HepG2 (cell line): ENCODE results near the gene ALG9. TPM values are rescaled to one million over a fixed set of nuclear protein-coding genes. Genes with fewer than 3 reads are reported as not detected.

Source experiments
- AGO1 ChIP-seq: fragments of 200-400 bp; formaldehyde crosslinking; IDR thresholded peaks from 2 replicates; pipeline ENCODE4 v1.6.1; 2017; ENCODE audit warnings: mild to moderate bottlenecking, low read depth, low read length, moderate library complexity; ENCODE audit not compliant: poor library complexity, severe bottlenecking
- ATAD3A ChIP-seq: sonication (generic); formaldehyde crosslinking; IDR thresholded peaks from 2 replicates; pipeline ENCODE4 v1.4.0; 2020; ENCODE audit warnings: missing genetic modification reagents
- ELF1 ChIP-seq: sonication (generic); formaldehyde crosslinking; IDR thresholded peaks from 2 replicates; pipeline ENCODE4 v1.4.0; 2020; ENCODE audit warnings: missing genetic modification reagents
- HNF4A ChIP-seq: sonication (generic); formaldehyde crosslinking; IDR thresholded peaks from 2 replicates; pipeline ENCODE4 v1.4.0; 2020; ENCODE audit warnings: missing genetic modification reagents
- HNRNPLL ChIP-seq: fragments of 200-400 bp; formaldehyde crosslinking; IDR thresholded peaks from 2 replicates; pipeline ENCODE4 v1.6.1; 2017; ENCODE audit warnings: mild to moderate bottlenecking, low read depth, low read length; ENCODE audit not compliant: poor library complexity, severe bottlenecking
- KDM4B ChIP-seq: sonication (generic); formaldehyde crosslinking; IDR thresholded peaks from 2 replicates; pipeline ENCODE4 v1.4.0; 2020; ENCODE audit warnings: missing genetic modification reagents
- MEF2D ChIP-seq: sonication (generic); formaldehyde crosslinking; IDR thresholded peaks from 2 replicates; pipeline ENCODE4 v1.5.1; 2020; ENCODE audit warnings: mild to moderate bottlenecking, missing genetic modification reagents
- NFKB2 ChIP-seq: sonication (generic); formaldehyde crosslinking; IDR thresholded peaks from 2 replicates; pipeline ENCODE4 v1.4.0; 2020; ENCODE audit warnings: missing genetic modification reagents, borderline replicate concordance
- NR2F1 ChIP-seq, 2 experiments: fragments of 450-650 bp in 1 of 2; formaldehyde crosslinking in 1 of 2; IDR thresholded peaks; 2 replicates each; pipeline versions ENCODE4 v1.5.0 to v1.6.1; 2016 to 2020; ENCODE audit warnings: mild to moderate bottlenecking in 1 of 2, missing compliant biosample characterization in 1 of 2, missing genetic modification reagents in 1 of 2, moderate library complexity in 1 of 2
- RARA ChIP-seq: IDR thresholded peaks from 2 replicates; pipeline ENCODE4 v1.6.1; 2016; ENCODE audit warnings: missing genetic modification reagents, missing compliant biosample characterization
- ZBTB1 ChIP-seq: sonication (generic); formaldehyde crosslinking; IDR thresholded peaks from 2 replicates; pipeline ENCODE4 v1.4.0; 2020; ENCODE audit warnings: missing genetic modification reagents, borderline replicate concordance
- ZFYVE20 ChIP-seq: sonication (generic); formaldehyde crosslinking; IDR thresholded peaks from 2 replicates; pipeline ENCODE4 v1.8.0; 2023; ENCODE audit warnings: low read depth, mild to moderate bottlenecking, moderate library complexity, missing genetic modification reagents, borderline replicate concordance
- ZNF652 ChIP-seq: IDR thresholded peaks from 2 replicates; pipeline ENCODE4 v1.6.1; 2016; ENCODE audit warnings: low read depth, borderline replicate concordance
- polyA plus RNA-seq, 8 experiments: library from polyadenylated mRNA; depleted of rRNA in 3 of 8; stranded (reverse) in 7 of 8; unstranded in 1 of 8; fragments of >200 nt; fragmentation: Illumina TruSeq in 4 of 8; extraction: Trizol in 4 of 8; gene quantifications; 2 replicates each; pipeline versions ENCODE4 v1.2.1 to v1.2.3, GENCODE V29; 2011 to 2016; ENCODE audit warnings: low read depth in 4 of 8, missing spikeins in 1 of 8, mixed read lengths in 1 of 8; ENCODE audit not compliant: insufficient read depth in 1 of 8
- total RNA-seq, 5 experiments: library from RNA; depleted of rRNA; stranded (reverse); fragments of >200 nt; fragmentation: Illumina TruSeq; extraction: Trizol; gene quantifications; 2 replicates each; pipeline ENCODE4 v1.2.3, GENCODE V29; 2016; ENCODE audit warnings: low read depth in 1 of 5
- TF ChIP-seq, protein P1 (sequence below): sonication (generic); formaldehyde crosslinking; IDR thresholded peaks from 2 replicates; pipeline ENCODE4 v1.4.0; 2020; ENCODE audit warnings: mild to moderate bottlenecking, missing genetic modification reagents
- TF ChIP-seq, protein P2 (sequence below): IDR thresholded peaks from 2 replicates; pipeline ENCODE4 v1.4.0; 2020; ENCODE audit warnings: mild to moderate bottlenecking, missing genetic modification reagents
- TF ChIP-seq, protein P3 (sequence below): sonication (generic); formaldehyde crosslinking; IDR thresholded peaks from 2 replicates; pipeline ENCODE4 v1.5.0; 2020; ENCODE audit warnings: mild to moderate bottlenecking, missing genetic modification reagents, borderline replicate concordance
- TF ChIP-seq, protein P4 (sequence below): IDR thresholded peaks from 2 replicates; pipeline ENCODE4 v1.6.1; 2012; ENCODE audit warnings: low read length, improper control_type of control experiment
- TF ChIP-seq, protein P5 (sequence below): sonication (generic); formaldehyde crosslinking; IDR thresholded peaks from 2 replicates; pipeline ENCODE4 v1.4.0; 2020; ENCODE audit warnings: missing genetic modification reagents, borderline replicate concordance

The ALG9 gene
- total and polyA plus RNA-seq, 2 of the 13 experiments (the other 11 are each of a cell fraction or from before 2014, with no cell fraction given) = 39.4 to 40.6 TPM

DNA sequence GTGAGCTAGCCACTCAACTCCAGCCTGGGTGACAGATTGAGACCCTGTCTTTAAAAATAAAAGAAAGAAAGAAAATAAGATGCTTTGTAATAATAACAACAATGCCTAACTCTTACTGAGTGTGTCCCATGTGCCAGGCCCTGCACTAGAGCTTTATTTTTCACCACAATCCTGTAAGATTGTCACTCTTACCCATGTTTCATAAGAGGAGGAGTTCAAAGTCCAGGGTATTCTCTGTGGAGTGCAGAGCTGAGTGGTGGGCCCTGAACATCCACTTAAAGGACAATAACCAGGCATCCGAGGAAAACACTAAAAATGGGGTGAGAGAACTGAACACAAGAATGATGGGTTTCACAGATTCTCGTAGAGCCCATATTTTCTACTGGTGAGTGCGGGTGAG is 46.4 kb upstream of the ALG9 start (continued):
- TF ChIP-seq, protein P1, sequence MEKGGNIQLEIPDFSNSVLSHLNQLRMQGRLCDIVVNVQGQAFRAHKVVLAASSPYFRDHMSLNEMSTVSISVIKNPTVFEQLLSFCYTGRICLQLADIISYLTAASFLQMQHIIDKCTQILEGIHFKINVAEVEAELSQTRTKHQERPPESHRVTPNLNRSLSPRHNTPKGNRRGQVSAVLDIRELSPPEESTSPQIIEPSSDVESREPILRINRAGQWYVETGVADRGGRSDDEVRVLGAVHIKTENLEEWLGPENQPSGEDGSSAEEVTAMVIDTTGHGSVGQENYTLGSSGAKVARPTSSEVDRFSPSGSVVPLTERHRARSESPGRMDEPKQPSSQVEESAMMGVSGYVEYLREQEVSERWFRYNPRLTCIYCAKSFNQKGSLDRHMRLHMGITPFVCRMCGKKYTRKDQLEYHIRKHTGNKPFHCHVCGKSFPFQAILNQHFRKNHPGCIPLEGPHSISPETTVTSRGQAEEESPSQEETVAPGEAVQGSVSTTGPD = no peak
- TF ChIP-seq, protein P2, sequence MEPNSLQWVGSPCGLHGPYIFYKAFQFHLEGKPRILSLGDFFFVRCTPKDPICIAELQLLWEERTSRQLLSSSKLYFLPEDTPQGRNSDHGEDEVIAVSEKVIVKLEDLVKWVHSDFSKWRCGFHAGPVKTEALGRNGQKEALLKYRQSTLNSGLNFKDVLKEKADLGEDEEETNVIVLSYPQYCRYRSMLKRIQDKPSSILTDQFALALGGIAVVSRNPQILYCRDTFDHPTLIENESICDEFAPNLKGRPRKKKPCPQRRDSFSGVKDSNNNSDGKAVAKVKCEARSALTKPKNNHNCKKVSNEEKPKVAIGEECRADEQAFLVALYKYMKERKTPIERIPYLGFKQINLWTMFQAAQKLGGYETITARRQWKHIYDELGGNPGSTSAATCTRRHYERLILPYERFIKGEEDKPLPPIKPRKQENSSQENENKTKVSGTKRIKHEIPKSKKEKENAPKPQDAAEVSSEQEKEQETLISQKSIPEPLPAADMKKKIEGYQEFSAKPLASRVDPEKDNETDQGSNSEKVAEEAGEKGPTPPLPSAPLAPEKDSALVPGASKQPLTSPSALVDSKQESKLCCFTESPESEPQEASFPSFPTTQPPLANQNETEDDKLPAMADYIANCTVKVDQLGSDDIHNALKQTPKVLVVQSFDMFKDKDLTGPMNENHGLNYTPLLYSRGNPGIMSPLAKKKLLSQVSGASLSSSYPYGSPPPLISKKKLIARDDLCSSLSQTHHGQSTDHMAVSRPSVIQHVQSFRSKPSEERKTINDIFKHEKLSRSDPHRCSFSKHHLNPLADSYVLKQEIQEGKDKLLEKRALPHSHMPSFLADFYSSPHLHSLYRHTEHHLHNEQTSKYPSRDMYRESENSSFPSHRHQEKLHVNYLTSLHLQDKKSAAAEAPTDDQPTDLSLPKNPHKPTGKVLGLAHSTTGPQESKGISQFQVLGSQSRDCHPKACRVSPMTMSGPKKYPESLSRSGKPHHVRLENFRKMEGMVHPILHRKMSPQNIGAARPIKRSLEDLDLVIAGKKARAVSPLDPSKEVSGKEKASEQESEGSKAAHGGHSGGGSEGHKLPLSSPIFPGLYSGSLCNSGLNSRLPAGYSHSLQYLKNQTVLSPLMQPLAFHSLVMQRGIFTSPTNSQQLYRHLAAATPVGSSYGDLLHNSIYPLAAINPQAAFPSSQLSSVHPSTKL (CRISPR knock-in tag) = peak; percentile 38; the same call in 1 of the 2 replicates
- TF ChIP-seq, protein P3, sequence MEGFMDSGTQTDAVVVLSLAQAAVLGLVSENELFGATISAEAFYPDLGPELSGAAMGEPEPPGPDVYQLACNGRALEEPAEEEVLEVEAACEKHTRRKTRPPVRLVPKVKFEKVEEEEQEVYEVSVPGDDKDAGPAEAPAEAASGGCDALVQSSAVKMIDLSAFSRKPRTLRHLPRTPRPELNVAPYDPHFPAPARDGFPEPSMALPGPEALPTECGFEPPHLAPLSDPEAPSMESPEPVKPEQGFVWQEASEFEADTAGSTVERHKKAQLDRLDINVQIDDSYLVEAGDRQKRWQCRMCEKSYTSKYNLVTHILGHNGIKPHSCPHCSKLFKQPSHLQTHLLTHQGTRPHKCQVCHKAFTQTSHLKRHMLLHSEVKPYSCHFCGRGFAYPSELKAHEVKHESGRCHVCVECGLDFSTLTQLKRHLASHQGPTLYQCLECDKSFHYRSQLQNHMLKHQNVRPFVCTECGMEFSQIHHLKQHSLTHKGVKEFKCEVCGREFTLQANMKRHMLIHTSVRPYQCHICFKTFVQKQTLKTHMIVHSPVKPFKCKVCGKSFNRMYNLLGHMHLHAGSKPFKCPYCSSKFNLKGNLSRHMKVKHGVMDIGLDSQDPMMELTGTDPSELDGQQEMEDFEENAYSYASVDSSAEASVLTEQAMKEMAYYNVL (CRISPR knock-in tag) = no peak
- TF ChIP-seq ELF1 (CRISPR knock-in tag) = no peak
- no peak for TF ChIP-seq RARA (CRISPR knock-in tag)
- TF ChIP-seq KDM4B = no peak
- TF ChIP-seq, protein P4, sequence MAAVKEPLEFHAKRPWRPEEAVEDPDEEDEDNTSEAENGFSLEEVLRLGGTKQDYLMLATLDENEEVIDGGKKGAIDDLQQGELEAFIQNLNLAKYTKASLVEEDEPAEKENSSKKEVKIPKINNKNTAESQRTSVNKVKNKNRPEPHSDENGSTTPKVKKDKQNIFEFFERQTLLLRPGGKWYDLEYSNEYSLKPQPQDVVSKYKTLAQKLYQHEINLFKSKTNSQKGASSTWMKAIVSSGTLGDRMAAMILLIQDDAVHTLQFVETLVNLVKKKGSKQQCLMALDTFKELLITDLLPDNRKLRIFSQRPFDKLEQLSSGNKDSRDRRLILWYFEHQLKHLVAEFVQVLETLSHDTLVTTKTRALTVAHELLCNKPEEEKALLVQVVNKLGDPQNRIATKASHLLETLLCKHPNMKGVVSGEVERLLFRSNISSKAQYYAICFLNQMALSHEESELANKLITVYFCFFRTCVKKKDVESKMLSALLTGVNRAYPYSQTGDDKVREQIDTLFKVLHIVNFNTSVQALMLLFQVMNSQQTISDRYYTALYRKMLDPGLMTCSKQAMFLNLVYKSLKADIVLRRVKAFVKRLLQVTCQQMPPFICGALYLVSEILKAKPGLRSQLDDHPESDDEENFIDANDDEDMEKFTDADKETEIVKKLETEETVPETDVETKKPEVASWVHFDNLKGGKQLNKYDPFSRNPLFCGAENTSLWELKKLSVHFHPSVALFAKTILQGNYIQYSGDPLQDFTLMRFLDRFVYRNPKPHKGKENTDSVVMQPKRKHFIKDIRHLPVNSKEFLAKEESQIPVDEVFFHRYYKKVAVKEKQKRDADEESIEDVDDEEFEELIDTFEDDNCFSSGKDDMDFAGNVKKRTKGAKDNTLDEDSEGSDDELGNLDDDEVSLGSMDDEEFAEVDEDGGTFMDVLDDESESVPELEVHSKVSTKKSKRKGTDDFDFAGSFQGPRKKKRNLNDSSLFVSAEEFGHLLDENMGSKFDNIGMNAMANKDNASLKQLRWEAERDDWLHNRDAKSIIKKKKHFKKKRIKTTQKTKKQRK = no peak
- TF ChIP-seq MEF2D (CRISPR knock-in tag) = 0 out of 2 replicates have a peak, but pooled peaks have one; percentile 18
- no peak for TF ChIP-seq ZFYVE20
- no peak for TF ChIP-seq ZNF652
- TF ChIP-seq, protein P5, sequence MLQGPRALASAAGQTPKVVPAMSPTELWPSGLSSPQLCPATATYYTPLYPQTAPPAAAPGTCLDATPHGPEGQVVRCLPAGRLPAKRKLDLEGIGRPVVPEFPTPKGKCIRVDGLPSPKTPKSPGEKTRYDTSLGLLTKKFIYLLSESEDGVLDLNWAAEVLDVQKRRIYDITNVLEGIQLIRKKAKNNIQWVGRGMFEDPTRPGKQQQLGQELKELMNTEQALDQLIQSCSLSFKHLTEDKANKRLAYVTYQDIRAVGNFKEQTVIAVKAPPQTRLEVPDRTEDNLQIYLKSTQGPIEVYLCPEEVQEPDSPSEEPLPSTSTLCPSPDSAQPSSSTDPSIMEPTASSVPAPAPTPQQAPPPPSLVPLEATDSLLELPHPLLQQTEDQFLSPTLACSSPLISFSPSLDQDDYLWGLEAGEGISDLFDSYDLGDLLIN = no peak
- peak; percentile 87 for TF ChIP-seq HNF4A (CRISPR knock-in tag)
- no peak for TF ChIP-seq NR2F1 (CRISPR knock-in tag; IDR thresholded peaks at IDR 0.05)
- TF ChIP-seq NFKB2 (CRISPR knock-in tag) = no peak
- TF ChIP-seq ZBTB1 (CRISPR knock-in tag) = no peak
- no peak for TF ChIP-seq AGO1
- no peak for TF ChIP-seq HNRNPLL
- no peak for TF ChIP-seq ATAD3A
